HG02981 (cell line): ENCODE results near the gene OTUB1.

Source experiments
- ATAC-seq: cut with Tn5 transposase; IDR thresholded peaks from one replicate; pipeline ENCODE4 v1.9.1; 2021; ENCODE audit warnings: mild to moderate bottlenecking, moderate library complexity; ENCODE audit not compliant: unreplicated experiment

Gene OTUB1

DNA sequence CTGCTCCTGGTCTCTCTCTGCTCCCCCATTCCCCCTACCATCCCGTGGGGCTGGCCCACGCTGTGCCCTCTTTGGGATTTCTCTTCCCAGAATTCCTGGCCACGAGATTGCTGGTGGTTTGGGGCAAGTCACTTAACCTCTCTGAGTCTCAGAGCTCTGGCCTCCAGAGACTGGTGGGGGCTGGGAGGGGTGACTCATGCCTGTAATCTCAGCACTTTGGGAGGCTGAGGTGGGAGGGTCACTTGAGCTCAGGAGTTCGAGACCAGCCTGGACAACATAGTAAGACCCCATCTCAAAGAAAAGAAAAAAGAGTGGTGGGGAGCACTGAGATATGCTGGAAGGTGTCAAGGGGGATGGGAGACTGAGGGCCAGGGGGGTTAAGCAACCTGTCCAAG is 18.3 kb downstream of the OTUB1 start:
- ATAC-seq: no peak

DNA sequence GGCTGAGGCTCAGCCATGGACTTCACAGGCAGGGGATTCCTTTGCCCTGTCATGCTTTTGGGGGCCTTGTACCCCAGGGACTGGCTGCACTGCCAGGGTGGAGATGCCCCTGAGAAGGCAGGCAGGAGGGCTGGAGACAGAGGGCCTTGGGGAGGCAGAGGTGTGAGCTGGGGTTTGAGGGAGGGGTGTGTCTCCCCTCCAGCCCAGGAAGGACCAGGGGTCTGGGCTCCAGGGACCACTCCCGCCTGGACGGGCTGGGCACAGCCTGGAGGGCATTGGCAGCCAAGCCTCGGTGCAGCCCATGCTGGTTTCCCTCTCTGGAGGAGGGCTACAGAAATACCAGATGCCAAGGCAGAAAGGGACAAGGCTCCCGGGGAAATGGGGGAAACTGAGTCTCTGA is 19.5 kb downstream of the OTUB1 start:
- ATAC-seq: no peak

DNA sequence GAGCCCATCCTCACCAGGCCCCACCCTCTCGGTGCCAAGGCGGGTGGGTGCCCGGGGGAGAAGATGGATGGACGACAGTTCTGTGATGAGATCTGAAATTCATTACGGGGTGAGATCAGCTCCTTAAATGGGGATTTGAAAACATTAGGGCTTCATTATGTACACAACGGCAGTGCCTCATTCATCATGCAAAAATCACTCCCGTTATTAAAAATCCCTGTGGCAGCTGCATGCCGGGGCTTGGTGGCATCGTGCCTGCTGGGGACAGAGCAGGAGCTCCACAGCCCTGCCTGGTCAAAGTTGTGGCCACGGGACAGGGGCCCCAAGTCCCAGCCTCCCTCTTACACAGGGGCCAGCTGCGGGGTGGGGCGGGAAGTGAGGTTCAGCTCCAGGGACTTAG is 20.2 kb downstream of the OTUB1 start:
- ATAC-seq: no peak

DNA sequence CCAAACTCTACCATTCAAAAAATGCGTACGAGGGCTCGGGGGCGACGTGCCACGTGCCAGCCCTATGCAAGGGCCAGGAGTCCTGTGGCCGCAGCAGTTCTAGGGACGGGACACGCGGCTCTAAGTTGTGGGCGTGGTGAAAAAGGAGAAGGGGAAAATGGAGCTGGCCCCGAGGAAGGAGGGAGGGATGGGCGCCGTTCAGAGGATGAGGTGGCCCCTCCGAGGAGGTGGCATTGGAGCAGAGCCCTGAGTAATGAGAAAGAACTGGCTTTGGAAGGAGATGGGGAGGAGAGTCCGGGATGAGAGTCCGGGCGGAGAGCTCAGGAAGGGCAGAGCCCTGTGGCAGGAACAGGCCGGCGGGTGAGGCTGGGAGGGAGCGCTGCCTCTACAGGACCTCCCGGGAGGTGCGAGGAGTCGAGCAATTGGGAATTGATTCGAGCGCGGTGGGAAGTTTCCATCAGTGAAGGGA is 21.0 kb downstream of the OTUB1 start:
- no peak for ATAC-seq

DNA sequence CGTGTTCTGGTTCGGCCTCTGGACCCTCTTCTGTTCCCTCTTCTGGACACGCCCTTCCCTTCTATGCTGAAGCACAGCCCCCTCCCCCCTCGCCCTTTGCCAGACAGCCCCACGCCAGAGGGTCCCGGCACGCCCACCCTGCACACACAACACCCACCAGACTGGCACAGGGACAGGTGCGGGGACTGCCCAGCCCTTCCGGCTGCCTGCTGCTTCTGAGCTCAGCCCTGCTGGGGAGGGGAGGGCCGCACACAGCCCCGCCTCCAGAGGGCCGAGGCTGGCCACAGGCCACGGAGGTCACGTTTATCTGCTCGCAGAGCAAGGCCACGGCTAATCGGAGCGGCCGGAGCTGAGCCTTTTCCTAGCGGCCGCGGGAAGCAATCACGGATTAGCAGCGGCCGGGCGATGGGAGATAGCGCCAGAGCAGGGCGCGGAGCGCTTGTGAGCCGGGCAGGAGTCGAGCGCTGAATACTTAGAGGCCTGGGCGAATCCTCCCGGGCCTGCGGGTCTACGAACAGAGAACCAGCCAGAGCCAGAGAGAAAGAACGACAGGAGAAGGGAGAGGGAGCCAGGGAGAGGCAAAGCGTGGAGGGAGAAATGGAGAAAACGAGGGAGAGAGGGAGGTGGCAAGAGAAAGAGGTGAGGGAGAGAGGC is 21.5 kb downstream of the OTUB1 start:
- ATAC-seq: no peak

DNA sequence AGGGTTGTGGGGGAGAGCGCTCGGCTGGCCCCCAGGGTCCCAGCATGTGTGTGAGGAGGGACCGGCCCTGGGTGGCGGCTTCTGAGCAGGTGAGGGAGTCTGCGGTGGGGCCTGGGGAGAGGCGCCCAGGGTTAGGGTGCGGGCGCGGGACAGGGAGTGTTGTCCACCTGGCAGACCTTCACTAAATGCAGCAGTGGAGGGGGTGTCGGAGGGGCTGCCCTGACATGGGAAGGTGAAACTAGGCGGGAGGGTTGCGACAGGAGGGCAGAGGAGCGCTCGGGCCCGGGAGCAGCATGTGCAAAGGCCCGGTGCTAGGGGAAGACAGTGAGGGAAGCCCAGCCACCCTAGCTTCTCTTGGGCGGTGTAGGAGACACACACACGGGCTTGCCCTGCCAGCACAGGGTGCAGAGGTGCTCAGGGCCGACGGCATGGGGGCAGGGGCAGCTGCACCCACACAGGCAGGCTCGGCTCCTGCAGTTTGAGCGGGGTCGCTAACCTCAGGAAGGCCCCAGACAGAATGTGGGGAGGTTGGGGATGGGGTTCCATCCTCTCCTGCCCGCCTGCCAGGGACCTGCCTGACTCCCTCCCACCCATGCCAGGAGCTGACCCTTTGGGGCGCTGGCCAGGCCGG is 22.2 kb downstream of the OTUB1 start:
- no peak for ATAC-seq

DNA sequence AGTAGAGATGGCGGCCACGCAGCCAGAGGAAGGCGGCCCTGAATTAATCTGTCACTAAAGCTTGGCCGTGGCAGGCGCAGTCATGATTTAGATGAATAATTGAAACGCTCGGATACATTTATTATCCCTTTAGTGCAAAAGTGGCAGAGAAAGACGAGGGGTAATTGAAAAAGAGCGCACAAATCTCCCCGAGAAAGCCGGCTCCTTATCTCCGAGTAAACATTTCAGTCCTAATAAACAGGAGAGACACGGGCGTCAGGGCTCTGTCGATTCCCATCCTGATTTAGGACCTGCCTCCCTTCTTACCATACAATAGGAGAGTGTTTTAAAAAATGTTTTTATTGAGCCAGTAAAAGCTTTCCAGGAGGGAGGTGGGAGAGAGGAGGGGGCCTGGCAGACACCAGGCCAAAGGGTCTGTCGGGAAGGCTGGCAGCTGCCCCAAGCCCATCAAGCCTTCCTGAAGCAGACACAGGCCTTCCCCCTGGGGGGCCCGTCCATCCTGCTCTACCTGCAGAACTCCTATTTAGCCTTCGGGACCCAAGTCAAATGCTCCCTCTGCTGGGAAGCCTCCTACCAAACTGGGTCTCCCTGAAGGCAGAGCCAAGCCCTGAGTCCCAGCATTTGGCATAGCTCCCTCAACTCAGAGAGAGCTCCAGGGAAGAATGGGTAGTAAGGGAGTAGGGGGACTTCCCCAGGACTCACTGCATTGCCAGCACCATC is 22.8 kb downstream of the OTUB1 start:
- ATAC-seq: no peak

DNA sequence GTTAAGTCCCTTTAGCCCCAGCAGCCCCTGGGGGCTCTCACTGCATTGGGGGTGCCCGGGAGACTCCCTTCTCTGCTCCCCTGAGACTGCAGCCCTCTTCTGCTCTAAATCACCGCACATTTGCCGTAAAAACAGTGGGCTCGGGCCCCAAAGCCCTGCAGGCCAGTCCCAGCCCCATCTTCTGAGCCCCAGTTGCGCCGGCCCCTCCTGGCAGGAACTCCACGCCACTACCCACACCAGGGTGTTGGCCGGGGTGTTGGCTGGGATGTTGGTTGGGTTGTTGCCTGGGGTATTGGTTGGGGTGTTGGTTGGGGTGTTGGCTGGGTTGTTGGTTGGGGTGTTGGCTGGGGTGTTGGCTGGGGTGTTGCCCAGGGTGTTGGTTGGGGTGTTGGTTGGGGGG is 23.5 kb downstream of the OTUB1 start:
- no peak for ATAC-seq

DNA sequence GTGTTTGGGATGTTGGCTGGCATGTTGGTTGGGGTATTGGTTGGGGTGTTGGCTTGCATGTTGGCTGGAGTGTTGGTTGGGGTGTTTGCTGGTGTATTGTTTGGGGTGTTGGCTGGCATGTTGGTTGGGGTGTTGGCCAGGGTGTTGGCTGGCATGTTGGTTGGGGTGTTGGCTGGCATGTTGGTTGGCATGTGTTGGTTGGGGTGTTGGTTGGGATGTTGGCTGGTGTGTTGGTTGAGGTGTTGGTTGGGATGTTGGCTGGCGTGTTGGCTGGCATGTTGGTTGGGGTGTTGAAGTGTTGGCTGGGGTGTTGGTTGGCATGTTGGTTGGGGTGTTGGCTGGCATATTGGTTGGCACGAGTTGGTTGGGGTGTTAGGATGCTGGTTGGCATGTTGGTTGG is 24.5 kb downstream of the OTUB1 start:
- no peak for ATAC-seq

DNA sequence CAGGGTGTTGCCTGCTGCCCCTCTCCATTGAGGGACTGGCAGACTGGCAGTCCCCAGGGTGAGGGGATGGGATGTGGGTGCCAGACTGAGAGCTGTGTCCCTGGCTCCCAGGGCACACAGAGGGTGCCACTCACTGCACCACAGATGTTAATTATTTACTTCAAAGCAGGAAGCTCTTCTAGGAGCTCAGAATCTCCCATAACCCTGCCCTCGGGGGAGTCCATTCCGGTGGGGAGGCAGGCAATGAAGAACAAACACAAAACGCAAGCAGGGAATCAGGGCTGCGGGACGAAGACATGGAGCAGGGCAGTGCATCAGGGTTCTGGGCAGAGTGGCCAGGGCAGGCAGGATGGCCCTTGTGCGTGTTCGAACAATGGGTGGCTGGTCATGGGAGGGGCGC is 25.1 kb downstream of the OTUB1 start:
- ATAC-seq: no peak

DNA sequence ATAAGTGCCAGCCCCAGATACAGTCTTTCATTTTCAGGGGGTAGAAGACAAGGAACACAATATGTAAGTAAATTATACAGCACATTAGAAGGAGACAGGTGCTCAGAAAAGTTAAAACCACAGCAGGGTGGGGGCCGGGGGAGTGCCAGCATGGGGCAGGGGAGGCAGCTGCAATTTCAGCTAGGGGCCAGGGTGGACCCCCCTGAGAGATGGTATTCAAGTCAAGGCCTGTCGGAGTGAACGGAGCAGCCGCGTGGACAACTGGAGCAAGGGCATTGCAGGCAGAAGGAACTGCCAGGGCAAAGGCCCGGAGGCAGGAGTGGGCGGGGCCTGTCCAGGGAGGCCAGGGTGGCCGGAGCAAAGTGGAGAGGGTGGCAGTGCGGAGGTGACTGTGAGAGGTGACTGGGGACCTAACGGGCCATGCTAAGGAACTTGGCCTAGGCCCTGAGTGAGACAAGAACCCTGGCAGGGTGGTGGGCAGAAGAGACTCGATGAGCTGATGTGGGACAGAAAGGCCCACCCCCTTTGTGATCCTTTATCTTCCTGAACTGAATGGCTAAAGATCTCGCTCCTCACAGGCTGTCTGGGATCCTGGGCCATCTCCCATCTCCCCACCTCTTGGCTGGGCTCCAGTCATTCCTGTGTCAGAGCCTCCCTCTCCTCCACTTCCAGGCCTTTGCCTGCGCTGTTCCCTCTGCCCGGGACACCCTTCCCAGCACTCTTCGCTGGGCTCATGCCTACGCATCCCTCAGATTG is 27.1 kb downstream of the OTUB1 start:
- no peak for ATAC-seq

DNA sequence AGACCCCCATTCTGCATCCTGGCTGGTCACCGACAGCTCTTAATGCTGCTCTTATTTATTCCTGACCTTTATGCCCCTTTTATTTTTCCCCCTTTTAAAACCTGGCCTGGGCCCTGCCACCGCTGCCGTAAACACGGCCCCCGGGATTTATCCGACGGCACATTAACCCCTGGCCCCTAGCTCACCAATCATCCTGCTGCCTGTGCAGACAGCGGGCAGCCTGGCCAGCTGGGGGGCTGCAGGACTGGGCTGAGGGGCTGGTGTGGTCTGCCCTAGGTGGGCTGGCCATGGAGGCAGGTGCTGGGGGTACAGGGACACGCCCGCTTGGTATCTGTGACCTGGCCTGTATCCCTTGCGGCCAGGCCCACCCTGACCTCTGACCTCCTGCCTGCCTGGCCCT is 28.1 kb downstream of the OTUB1 start:
- ATAC-seq: no peak

DNA sequence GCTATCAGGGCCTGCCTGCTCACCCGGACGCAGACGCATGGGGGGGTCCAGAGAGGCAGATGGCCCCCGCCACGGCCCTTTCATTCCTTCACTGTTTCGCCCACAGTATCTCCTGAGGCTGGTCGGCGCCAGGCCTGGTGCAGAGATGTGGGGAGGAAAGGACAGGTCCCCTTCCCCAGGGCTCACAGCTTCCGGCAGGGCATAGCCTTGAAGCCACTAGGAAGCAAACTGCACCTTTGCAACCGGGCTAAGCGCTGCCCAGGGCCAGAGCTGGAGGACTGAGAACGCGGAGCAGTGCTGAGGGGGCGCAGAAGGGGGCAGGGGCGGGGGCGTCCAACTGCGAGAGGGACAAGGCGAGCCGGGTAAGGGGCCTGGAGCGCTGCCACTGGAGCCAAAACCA is 29.3 kb downstream of the OTUB1 start:
- ATAC-seq: no peak

DNA sequence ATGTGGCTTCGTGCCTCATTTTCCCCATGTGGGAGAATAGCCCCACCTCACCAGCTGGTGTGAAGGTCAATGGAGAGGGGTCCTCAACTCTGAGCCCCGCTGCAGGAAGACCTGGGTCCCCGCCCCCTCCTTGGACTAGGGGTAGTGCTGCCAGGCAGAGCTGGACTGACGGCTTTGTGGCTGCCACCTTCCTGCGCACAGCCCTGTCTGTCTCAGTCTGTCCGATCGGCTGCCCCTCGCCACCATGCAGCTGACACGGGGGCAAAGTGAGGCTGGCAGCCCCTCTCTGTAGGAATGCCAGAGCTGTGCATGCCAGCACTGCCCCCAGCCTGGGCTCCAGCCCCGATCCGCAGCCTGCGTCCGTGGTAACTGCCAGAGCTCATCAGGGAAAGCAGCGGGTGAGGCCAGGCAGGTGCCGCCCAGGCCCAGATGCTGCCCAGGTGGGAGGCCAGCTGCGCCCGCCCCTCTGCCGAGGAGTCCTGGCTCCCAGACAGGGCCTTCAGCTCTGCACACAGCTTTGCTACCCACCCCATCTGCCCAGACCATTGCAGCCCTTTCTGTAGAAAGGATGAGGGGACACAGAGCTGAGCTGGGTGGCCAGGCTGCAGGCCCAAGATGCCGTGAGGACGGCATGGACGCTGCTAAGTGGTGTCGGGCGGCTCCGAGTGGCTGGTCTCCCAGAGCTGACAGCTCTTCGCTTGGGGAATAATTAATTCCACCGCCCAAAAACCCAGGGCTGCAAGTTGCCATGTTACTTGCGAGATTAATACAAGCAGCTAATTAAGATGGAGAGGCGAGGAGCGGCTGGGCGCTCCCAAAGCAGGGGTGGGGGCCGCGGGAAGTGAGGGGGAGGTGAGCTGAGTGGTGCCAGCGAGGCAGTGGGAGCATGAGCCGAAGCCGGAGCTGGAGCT is 30.0 kb downstream of the OTUB1 start:
- no peak for ATAC-seq

DNA sequence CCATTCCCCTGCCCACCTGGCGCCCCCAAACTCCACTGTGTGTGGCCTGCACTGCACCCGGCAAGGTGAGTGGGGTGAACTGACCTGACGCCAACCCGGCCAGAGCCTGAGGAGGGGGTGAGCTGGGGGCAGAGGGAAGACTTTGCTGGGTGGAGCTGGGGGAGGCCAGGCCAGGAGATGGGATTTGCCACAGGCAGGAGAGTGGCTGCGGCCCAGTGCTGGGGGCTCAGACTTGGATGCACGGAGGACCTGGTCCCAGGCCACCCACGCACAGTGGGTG is 31.6 kb downstream of the OTUB1 start:
- no peak for ATAC-seq

DNA sequence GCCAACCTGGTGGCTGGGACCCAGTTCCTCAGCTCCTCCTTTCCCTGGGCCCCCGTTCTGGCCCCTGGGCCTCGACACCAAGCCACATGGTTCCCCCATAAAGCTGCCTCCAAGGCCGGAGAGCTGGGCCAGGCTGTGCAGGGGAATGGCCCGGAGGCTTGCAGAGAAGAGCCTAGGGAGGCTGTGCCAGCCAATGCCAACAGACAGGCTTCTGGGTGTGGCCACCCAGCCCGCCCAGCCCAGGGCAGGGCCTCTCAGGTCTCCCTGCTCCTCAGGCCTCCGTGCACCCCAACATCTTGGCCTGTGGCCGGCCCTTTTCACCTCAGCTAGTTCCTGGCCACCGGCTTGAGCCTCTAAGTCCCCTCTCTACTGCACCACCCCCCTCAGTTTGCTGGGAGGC is 32.1 kb downstream of the OTUB1 start:
- ATAC-seq: no peak

DNA sequence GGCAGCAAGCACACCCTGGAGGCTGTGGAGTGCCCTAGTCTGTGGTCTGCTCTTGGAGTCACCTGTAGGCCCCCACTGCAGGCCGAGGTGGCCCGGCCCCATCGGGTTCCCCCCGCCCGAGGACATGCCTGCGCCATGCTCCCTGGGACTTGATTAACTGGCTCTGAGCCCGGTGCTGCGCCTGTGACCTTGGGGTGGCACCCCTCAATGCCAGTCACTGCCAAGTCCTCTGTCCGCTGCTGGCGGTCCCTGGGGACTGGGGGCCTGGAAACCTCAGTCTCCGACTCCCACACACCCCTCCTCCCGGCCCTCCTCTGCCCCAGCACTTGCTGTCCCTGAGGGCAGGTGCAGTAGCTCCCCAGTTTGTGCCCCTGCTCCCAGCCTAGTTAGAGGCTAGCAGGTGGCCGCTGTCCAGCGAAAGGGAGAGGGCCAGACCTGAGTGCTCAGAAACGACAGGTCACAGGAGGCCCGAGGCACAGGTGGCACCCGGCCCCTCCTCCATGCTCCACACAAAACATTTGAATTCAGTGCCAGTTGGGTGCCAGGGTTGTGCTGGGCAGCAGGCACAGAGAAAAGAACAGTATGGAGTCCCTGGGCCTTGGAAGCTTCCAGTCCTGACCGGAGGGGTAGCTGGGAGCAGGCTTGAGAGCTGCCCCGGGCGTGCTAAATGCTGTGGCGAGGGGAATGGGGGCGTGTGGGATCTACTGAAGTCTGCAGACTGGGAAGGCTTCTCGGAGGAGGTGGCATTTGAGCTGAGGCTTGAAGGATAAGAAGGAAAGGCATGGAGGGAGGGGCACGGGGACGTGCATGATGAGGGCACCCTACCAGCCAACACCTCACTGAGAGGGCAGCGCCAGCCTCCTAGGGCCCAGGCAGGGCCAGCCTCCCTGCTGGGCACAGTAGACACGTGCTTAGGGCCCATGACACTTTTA is 33.1 kb downstream of the OTUB1 start:
- no peak for ATAC-seq

DNA sequence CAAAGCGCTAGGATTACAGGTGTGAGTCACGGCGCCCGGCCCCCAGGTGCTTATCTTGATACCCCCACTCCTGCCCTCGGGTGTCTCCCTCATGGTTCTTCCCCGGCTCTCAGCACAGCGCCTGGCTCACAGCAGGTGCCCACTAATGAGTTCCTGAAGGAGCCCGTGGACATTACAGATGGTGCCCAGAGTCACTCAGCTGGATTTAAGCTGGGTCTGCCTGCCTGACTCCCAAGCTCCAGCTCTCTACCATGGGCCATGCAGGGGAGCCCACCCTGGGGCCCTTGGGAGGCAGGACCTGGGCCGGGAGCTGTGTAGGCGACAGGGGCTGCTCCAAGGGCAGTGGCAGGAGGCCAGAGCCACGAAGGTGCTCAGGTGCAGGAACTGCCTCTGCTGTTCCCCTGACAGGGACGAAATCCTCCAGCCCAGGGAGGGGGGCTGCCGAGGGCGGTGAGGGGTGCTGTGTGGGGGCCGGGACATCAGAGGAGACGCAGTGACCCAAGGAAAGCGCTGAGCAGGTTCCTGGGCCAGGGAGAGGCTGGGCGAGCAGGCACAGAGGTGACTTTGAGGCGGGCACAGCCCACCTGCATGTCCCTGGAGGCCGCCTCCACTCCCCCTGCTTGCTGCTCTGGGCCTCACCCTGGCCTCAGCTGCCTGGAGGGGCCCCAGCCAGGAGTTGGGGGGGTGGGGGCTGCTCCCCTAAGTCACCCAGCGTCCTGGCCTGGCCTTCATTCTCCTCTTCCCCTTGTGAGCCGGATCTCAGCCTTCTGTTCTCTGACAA is 34.9 kb downstream of the OTUB1 start:
- no peak for ATAC-seq

DNA sequence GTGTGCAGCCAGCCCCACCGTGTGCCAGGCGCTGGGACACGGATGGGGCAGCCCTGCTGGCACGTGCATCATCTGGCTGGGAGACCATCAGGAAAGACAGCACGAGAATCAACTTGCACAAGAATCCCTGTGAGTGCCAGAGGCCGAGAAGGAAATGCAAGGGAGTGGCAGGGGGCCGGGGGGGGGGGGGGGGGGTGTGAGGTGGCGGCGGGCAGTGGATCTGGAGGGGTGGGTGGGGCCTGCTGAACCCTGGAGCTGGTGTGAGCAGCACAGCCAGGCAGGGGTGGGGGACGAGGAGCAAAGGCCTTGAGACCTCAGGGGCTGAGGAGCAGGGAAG is 35.5 kb downstream of the OTUB1 start:
- ATAC-seq: no peak
